ENCODE data around the gene C2CD2.

GRCh38 chr21:41993744-41994143 lies 39.9 kb upstream of the C2CD2 start:
- TF ChIP-seq, protein P1, sequence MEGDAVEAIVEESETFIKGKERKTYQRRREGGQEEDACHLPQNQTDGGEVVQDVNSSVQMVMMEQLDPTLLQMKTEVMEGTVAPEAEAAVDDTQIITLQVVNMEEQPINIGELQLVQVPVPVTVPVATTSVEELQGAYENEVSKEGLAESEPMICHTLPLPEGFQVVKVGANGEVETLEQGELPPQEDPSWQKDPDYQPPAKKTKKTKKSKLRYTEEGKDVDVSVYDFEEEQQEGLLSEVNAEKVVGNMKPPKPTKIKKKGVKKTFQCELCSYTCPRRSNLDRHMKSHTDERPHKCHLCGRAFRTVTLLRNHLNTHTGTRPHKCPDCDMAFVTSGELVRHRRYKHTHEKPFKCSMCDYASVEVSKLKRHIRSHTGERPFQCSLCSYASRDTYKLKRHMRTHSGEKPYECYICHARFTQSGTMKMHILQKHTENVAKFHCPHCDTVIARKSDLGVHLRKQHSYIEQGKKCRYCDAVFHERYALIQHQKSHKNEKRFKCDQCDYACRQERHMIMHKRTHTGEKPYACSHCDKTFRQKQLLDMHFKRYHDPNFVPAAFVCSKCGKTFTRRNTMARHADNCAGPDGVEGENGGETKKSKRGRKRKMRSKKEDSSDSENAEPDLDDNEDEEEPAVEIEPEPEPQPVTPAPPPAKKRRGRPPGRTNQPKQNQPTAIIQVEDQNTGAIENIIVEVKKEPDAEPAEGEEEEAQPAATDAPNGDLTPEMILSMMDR (IDR thresholded peaks at IDR 0.05) = no peak
- TF ChIP-seq EP300 (IDR thresholded peaks at IDR 0.05) (no peak), POLR2A (IDR thresholded peaks at IDR 0.05) (no peak)
